H1 (cell line): ENCODE measurements around the gene SP4. TPM values are rescaled to one million over a fixed set of nuclear protein-coding genes. Genes with fewer than 3 reads are reported as not detected.

ENCODE experiments used
- CTCF ChIA-PET: fragments of 300-600 bp; sonication (Branson Sonifier 250); formaldehyde crosslinking; loops from one replicate; lab custom pipeline; 2021; ENCODE audit not compliant: partially characterized antibody; lab: Charles Lee
- POLR2A ChIA-PET: fragments of 300-600 bp; sonication (Branson Sonifier 250); formaldehyde crosslinking; loops from one replicate; lab custom pipeline; 2021; ENCODE audit warnings: inconsistent platforms; ENCODE audit not compliant: partially characterized antibody; lab: Charles Lee
- DNase-seq, 2 experiments: peaks; one replicate each; pipeline versions ENCODE4 v3.0.0 to v3.0.0-alpha.2; 2010 to 2022; ENCODE audit warnings: low spot score in 2 of 2, low read depth in 1 of 2, mixed read lengths in 1 of 2
- FAIRE-seq: peaks from 2 replicates; lab custom pipeline; 2011; peaks lifted over from hg19 to GRCh38; lab: Jason Lieb, UNC
- H2AFZ ChIP-seq: 2 replicates; pipeline ENCODE4 v1.8.1; 2012; ENCODE audit warnings: low read length, inconsistent platforms
- H2AK5ac ChIP-seq: 2 replicates; pipeline ENCODE4 v1.6.1; 2013; ENCODE audit warnings: low read depth, low read length
- H2BK120ac ChIP-seq: replicated peaks from 2 replicates; pipeline ENCODE3; 2013; ENCODE audit warnings: low read depth, low read length, inconsistent platforms
- H2BK12ac ChIP-seq: 2 replicates; pipeline ENCODE4 v1.6.1; 2013; ENCODE audit warnings: low read depth, low read length
- H2BK15ac ChIP-seq: 2 replicates; pipeline ENCODE4 v1.6.1; 2013; ENCODE audit warnings: low read length
- H2BK20ac ChIP-seq: 2 replicates; pipeline ENCODE4 v1.6.1; 2013; ENCODE audit warnings: low read length
- H2BK5ac ChIP-seq: 2 replicates; pipeline ENCODE4 v1.6.1; 2013; ENCODE audit warnings: low read depth, low read length
- H3K14ac ChIP-seq: 2 replicates; pipeline ENCODE4 v1.6.1; 2013; ENCODE audit warnings: inconsistent platforms; ENCODE audit not compliant: insufficient read length
- H3K18ac ChIP-seq: 2 replicates; pipeline ENCODE4 v1.6.1; 2013; ENCODE audit warnings: low read length; ENCODE audit errors: extremely low read depth
- H3K23ac ChIP-seq: 2 replicates; pipeline ENCODE4 v1.6.1; 2013; ENCODE audit warnings: inconsistent platforms; ENCODE audit not compliant: insufficient read length
- H3K23me2 ChIP-seq: 2 replicates; pipeline ENCODE4 v1.6.1; 2013; ENCODE audit warnings: low read depth, low read length
- H3K27ac ChIP-seq: 2 replicates; pipeline ENCODE4 v1.6.1; 2011; ENCODE audit warnings: low read depth, low read length, inconsistent platforms
- H3K27me3 ChIP-seq, 4 experiments: replicated peaks in 1 of 4; 1 replicate in 1 of 4; 2 replicates in 3 of 4; pipeline versions ENCODE4 v1.6.1 to v1.8.1; 2011 to 2013; ENCODE audit warnings: low read length in 3 of 4, mild to moderate bottlenecking in 3 of 4, inconsistent platforms in 2 of 4, mixed read lengths in 2 of 4, moderate library complexity in 1 of 4; ENCODE audit not compliant: control insufficient read depth in 3 of 4, insufficient read depth in 3 of 4; ENCODE audit errors: extremely low read depth in 1 of 4
- H3K36me3 ChIP-seq, 4 experiments: 2 replicates each; pipeline versions ENCODE4 v1.6.1 to v1.8.1; 2011 to 2013; ENCODE audit warnings: mild to moderate bottlenecking in 4 of 4, low read length in 3 of 4, moderate library complexity in 2 of 4, control low read depth in 1 of 4, inconsistent platforms in 1 of 4; ENCODE audit not compliant: insufficient read depth in 4 of 4, control insufficient read depth in 2 of 4
- H3K4ac ChIP-seq: replicated peaks from 2 replicates; pipeline ENCODE3; 2013; ENCODE audit warnings: low read length, low read depth, mixed read lengths, inconsistent platforms; ENCODE audit not compliant: insufficient read length
- H3K4me1 ChIP-seq, 4 experiments: replicated peaks in 1 of 4; 1 replicate in 1 of 4; 2 replicates in 3 of 4; pipeline versions ENCODE4 v1.6.1 to v1.8.1; 2011 to 2013; ENCODE audit warnings: low read length in 3 of 4, inconsistent platforms in 2 of 4, mixed read lengths in 1 of 4; ENCODE audit not compliant: insufficient read depth in 4 of 4, control insufficient read depth in 3 of 4
- H3K4me2 ChIP-seq, 2 experiments: 2 replicates each; pipeline versions ENCODE4 v1.6.1 to v1.8.1; 2011 to 2013; ENCODE audit warnings: low read depth in 2 of 2, low read length in 2 of 2, control low read depth in 1 of 2, inconsistent platforms in 1 of 2, mild to moderate bottlenecking in 1 of 2; ENCODE audit not compliant: insufficient read depth in 1 of 2
- H3K4me3 ChIP-seq, 4 experiments: fragments of 200-600, 300-600 bp in 1 of 4; sonication (generic), shearing (Covaris generic), sonication (Bioruptor Twin) in 1 of 4; 2 replicates each; pipeline versions ENCODE4 v1.5.1 to v1.8.1; 2011 to 2016; ENCODE audit warnings: low read length in 4 of 4, low read depth in 3 of 4, control low read depth in 2 of 4, inconsistent platforms in 2 of 4, mild to moderate bottlenecking in 2 of 4, mixed read lengths in 1 of 4, moderate library complexity in 1 of 4; ENCODE audit not compliant: insufficient read depth in 2 of 4; ENCODE audit errors: extremely low read depth in 1 of 4
- H3K56ac ChIP-seq: replicated peaks from 2 replicates; pipeline ENCODE3; 2013; ENCODE audit warnings: low read depth, mild to moderate bottlenecking, mixed read lengths, low read length, inconsistent platforms; ENCODE audit not compliant: insufficient read length
- H3K79me1 ChIP-seq: 2 replicates; pipeline ENCODE4 v1.6.1; 2013; ENCODE audit warnings: low read depth, low read length, control low read depth
- H3K79me2 ChIP-seq, 2 experiments: 2 replicates each; pipeline versions ENCODE4 v1.6.1 to v1.8.1; 2012 to 2013; ENCODE audit warnings: low read length in 2 of 2, mild to moderate bottlenecking in 2 of 2, inconsistent platforms in 1 of 2; ENCODE audit not compliant: insufficient read depth in 2 of 2, control insufficient read depth in 1 of 2
- H3K9ac ChIP-seq, 4 experiments: replicated peaks in 1 of 4; 1 replicate in 1 of 4; 2 replicates in 3 of 4; pipeline versions ENCODE4 v1.6.1 to v1.8.1; 2011 to 2013; ENCODE audit warnings: low read depth in 3 of 4, low read length in 3 of 4, control low read depth in 2 of 4, mild to moderate bottlenecking in 2 of 4, moderate library complexity in 2 of 4, inconsistent platforms in 1 of 4; ENCODE audit errors: extremely low read depth in 1 of 4
- H3K9me3 ChIP-seq, 2 experiments: 2 replicates each; pipeline versions ENCODE4 v1.6.1 to v1.8.1; 2012 to 2013; ENCODE audit warnings: mild to moderate bottlenecking in 2 of 2, moderate library complexity in 2 of 2, control low read depth in 1 of 2, inconsistent platforms in 1 of 2, low read depth in 1 of 2, low read length in 1 of 2, mixed read lengths in 1 of 2; ENCODE audit not compliant: insufficient read depth in 2 of 2
- H4K20me1 ChIP-seq, 2 experiments: replicated peaks in 1 of 2; 2 replicates each; pipeline versions ENCODE3 to v1.8.1; 2011 to 2013; ENCODE audit warnings: inconsistent platforms in 2 of 2, low read length in 2 of 2, mild to moderate bottlenecking in 1 of 2; ENCODE audit not compliant: insufficient read depth in 2 of 2, control insufficient read depth in 1 of 2
- H4K5ac ChIP-seq: 2 replicates; pipeline ENCODE4 v1.6.1; 2013; ENCODE audit warnings: low read length, low read depth, mixed read lengths, inconsistent platforms; ENCODE audit not compliant: insufficient read length
- H4K8ac ChIP-seq: 2 replicates; pipeline ENCODE4 v1.8.0; 2013; ENCODE audit warnings: mild to moderate bottlenecking, moderate library complexity, low read length, inconsistent platforms; ENCODE audit not compliant: insufficient read depth; ENCODE audit errors: extremely low read depth
- H4K91ac ChIP-seq: replicated peaks from 2 replicates; pipeline ENCODE3; 2013; ENCODE audit warnings: low read length, mixed read lengths, inconsistent platforms; ENCODE audit not compliant: insufficient read length
- BCL11A ChIP-seq, 2 experiments: IDR thresholded peaks; one replicate each; pipeline ENCODE4 v1.6.1; 2011; ENCODE audit warnings: low read depth in 2 of 2, low read length in 2 of 2, mild to moderate bottlenecking in 2 of 2
- BRCA1 ChIP-seq: IDR thresholded peaks from 2 replicates; pipeline ENCODE4 v1.6.1; 2012; ENCODE audit warnings: low read depth, low read length, improper control_type of control experiment
- CHD1 ChIP-seq: IDR thresholded peaks from 2 replicates; pipeline ENCODE4 v1.6.1; 2012; ENCODE audit warnings: low read depth, low read length, improper control_type of control experiment
- CREB1 ChIP-seq: IDR thresholded peaks from 2 replicates; pipeline ENCODE4 v1.6.1; 2012; ENCODE audit warnings: inconsistent platforms
- EP300 ChIP-seq, 2 experiments: IDR thresholded peaks; 1 replicate in 1 of 2; 2 replicates in 1 of 2; pipeline ENCODE4 v1.6.1; 2011 to 2012; ENCODE audit warnings: low read depth in 2 of 2, low read length in 2 of 2, mild to moderate bottlenecking in 2 of 2, borderline replicate concordance in 1 of 2, inconsistent platforms in 1 of 2, moderate library complexity in 1 of 2
- GABPA ChIP-seq: IDR thresholded peaks from 2 replicates; pipeline ENCODE4 v1.6.1; 2011; ENCODE audit warnings: mild to moderate bottlenecking, low read length, moderate library complexity, borderline replicate concordance; ENCODE audit not compliant: insufficient read depth
- HDAC2 ChIP-seq, 2 experiments: fragments of 300-600 bp in 1 of 2; sonication (generic) in 1 of 2; IDR thresholded peaks; 2 replicates each; pipeline ENCODE4 v1.6.1; 2011 to 2012; ENCODE audit warnings: low read depth in 2 of 2, low read length in 2 of 2, mild to moderate bottlenecking in 2 of 2, moderate library complexity in 2 of 2, borderline replicate concordance in 1 of 2, inconsistent platforms in 1 of 2
- JUND ChIP-seq: IDR thresholded peaks from 2 replicates; pipeline ENCODE4 v1.6.1; 2011; ENCODE audit warnings: mild to moderate bottlenecking, improper control_type of control experiment, low read length
- KDM1A ChIP-seq: fragments of 200-600, 300-600 bp; sonication (generic); IDR thresholded peaks from 2 replicates; pipeline ENCODE4 v1.7.1; 2016; ENCODE audit warnings: mild to moderate bottlenecking, low read length, borderline replicate concordance
- NRF1 ChIP-seq: IDR thresholded peaks from 2 replicates; pipeline ENCODE4 v1.6.1; 2011; ENCODE audit warnings: mild to moderate bottlenecking, low read depth, low read length, improper control_type of control experiment
- PHF8 ChIP-seq: fragments of 200-600 bp; sonication (generic); conservative IDR thresholded peaks from 2 replicates; pipeline ENCODE4 v1.7.1; 2012; ENCODE audit warnings: low read depth, mild to moderate bottlenecking, inconsistent platforms, low read length, moderate library complexity
- POLR2A ChIP-seq, 2 experiments: IDR thresholded peaks; 1 replicate in 1 of 2; 2 replicates in 1 of 2; pipeline ENCODE4 v1.6.1; 2011; ENCODE audit warnings: low read depth in 2 of 2, low read length in 2 of 2, mild to moderate bottlenecking in 2 of 2; ENCODE audit errors: control extremely low read depth in 1 of 2
- SP2 ChIP-seq: IDR thresholded peaks from 2 replicates; pipeline ENCODE4 v1.6.1; 2012; ENCODE audit warnings: mild to moderate bottlenecking, low read length, inconsistent platforms
- TBP ChIP-seq: IDR thresholded peaks from 2 replicates; pipeline ENCODE4 v1.6.1; 2011; ENCODE audit warnings: low read depth, low read length, improper control_type of control experiment
- polyA plus RNA-seq, 7 experiments: library from polyadenylated mRNA; depleted of rRNA in 3 of 7; stranded (reverse) in 5 of 7; unstranded in 2 of 7; fragments of >200 nt in 5 of 7; fragments of 200-250 nt in 2 of 7; gene quantifications; 1 replicate in 5 of 7; 2 replicates in 1 of 7; 4 replicates in 1 of 7; pipeline versions ENCODE4 v1.2.1 to v1.2.3, GENCODE V29; 2011 to 2013; ENCODE audit warnings: missing spikeins in 2 of 7, mixed read lengths in 2 of 7
- total RNA-seq: library from RNA; stranded (reverse); fragmentation: NEBNext Ultra II Directional; extraction: Animal tissue kit (Norgen Biotek cat#: 25700); gene quantifications from 2 replicates; pipeline ENCODE4 v1.2.1, GENCODE V29; 2021

SP4 gene
- total and polyA plus RNA-seq, 2 of the 8 experiments (the other 6 are each of a cell fraction or from before 2014, with no cell fraction given): 10.0 to 24.0 TPM

DNA sequence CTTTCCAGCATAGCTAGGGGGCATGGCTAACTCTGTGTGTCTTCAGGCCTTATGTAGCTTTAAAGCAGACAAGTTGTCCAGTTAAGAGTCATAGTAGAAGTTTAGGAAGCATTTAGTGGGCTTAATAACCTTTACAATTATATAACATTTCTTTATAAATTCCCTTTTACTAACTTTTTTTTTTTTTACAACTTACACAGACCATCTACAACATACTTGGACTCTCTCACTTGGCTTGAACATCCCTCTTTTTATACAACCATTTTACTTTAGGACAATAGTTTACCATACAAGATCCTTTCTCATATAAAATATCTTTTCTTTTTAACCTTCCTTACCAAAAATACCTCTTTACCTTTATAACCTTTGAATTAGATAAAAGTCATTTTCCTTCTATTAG, 26.3 kb downstream of the SP4 start:
- no peaks in the 10 kb centered on the region for H3K23me2 ChIP-seq
- no peaks in the 10 kb centered on the region; a peak in 1 of 7 replicates for H3K4me1 ChIP-seq
- no peak overlapping the region for H3K27ac ChIP-seq
- H2BK120ac ChIP-seq: no peak overlapping the region
- H4K5ac ChIP-seq: no peak overlapping the region
- no peak overlapping the region for H3K9ac ChIP-seq
- no peak overlapping the region for H3K14ac ChIP-seq
- peaks cover 5% of the 10 kb centered on the region for H3K79me1 ChIP-seq
- H2BK12ac ChIP-seq: no peak overlapping the region
- H4K20me1 ChIP-seq: no peaks in the 10 kb centered on the region
- no peaks in the 10 kb centered on the region for H3K27me3 ChIP-seq
- no peak overlapping the region for H4K91ac ChIP-seq
- no peak overlapping the region for H4K8ac ChIP-seq
- H3K23ac ChIP-seq: no peak overlapping the region
- H2AK5ac ChIP-seq: no peak overlapping the region
- no peak overlapping the region for H3K4ac ChIP-seq
- no peak overlapping the region for H2BK15ac ChIP-seq
- FAIRE-seq: no peak
- DNase-seq: no peak
- TF ChIP-seq BRCA1: no peak
- no peak for TF ChIP-seq JUND
- TF ChIP-seq KDM1A: no peak
- TF ChIP-seq HDAC2 (IDR thresholded peaks at IDR 0.05; ENCODE audit: borderline replicate concordance in 1 of 2, low read depth in 2 of 2, low read length in 2 of 2): no peak
- TF ChIP-seq EP300 (IDR thresholded peaks at IDR 0.05; ENCODE audit: borderline replicate concordance in 1 of 2, low read depth in 2 of 2, low read length in 2 of 2): no peak
- TF ChIP-seq POLR2A (IDR thresholded peaks at IDR 0.05; ENCODE audit: control extremely low read depth in 1 of 2, low read depth in 2 of 2, low read length in 2 of 2): no peak
- TF ChIP-seq CHD1: no peak
- TF ChIP-seq NRF1: no peak
- TF ChIP-seq GABPA: no peak
- no peak for TF ChIP-seq PHF8
- no peak for TF ChIP-seq BCL11A (IDR thresholded peaks at IDR 0.05; ENCODE audit: low read depth in 2 of 2, low read length in 2 of 2)
- TF ChIP-seq CREB1: no peak
- no peak for TF ChIP-seq SP2
- TF ChIP-seq TBP: no peak
- H3K18ac ChIP-seq: no peak overlapping the region
- POLR2A ChIA-PET: no interaction called here
- H3K56ac ChIP-seq: no peak overlapping the region
- no peak overlapping the region for H2BK20ac ChIP-seq
- no peak overlapping the region for H3K4me3 ChIP-seq
- peaks cover 2 to 74% (median 34%) of the 10 kb centered on the region in 4 experiments; a peak in 7 of 8 replicates for H3K36me3 ChIP-seq
- CTCF ChIA-PET: interaction anchor here (0.7 to 1.3 kb wide), 2 partner anchors 17 to 252 kb away, joined by 3 read pairs; no protein-coding TSS in a partner anchor
- no peak overlapping the region for H3K4me2 ChIP-seq
- H3K79me2 ChIP-seq: peaks cover 0 to 42% of the 10 kb centered on the region in 2 experiments; a peak in 3 of 4 replicates
- H2AFZ ChIP-seq: no peak overlapping the region
- H3K9me3 ChIP-seq: peaks cover 48 to 59% of the 10 kb centered on the region in 2 experiments
- no peak overlapping the region for H2BK5ac ChIP-seq
